ENCODE results near the gene TVP23C. TPM values are rescaled to one million over a fixed set of nuclear protein-coding genes. Genes with fewer than 3 reads are reported as not detected.

Gene TVP23C
- total RNA-seq (2022; extraction: Qiagen RNA extraction; ENCODE audit: low read depth): 7.4 to 10.5 TPM (median 9.1 TPM) in 5 replicates

GRCh38 chr17:15563375-15563857 lies at the start of gene TVP23C:
TSS of gene TVP23C (minus strand) at chr17:15563483. CDS start at chr17:15563448, 35 bp downstream.

GRCh38 chr17:15467592-15467991 lies 95.7 kb downstream of the TVP23C start, which contains the start of gene CDRT4:
TSS of gene CDRT4 (minus strand) at chr17:15467621. CDS start at chr17:15440238, 27,383 bp downstream.

Other genes starting within 250 kb of the TVP23C start
- gene TEKT3, start 221.9 kb downstream of the TVP23C start, total RNA-seq (2022; extraction: Qiagen RNA extraction; ENCODE audit: low read depth): 0.35 TPM in 1 of 5 replicates, not detected in the others
- gene CDRT4, start 95.9 kb downstream of the TVP23C start, total RNA-seq (2022; extraction: Qiagen RNA extraction; ENCODE audit: low read depth): 0.64 to 1.7 TPM (median 0.78 TPM) in 4 of 5 replicates, not detected in the other
- 2.4 to 4.2 TPM (median 3.1 TPM) in 5 replicates for gene FBXW10B, start 56.2 kb upstream of the TVP23C start, total RNA-seq (2022; extraction: Qiagen RNA extraction; ENCODE audit: low read depth)
- 247 to 294 TPM (median 260 TPM) in 5 replicates for gene TRIM16, start 120.8 kb upstream of the TVP23C start, total RNA-seq (2022; extraction: Qiagen RNA extraction; ENCODE audit: low read depth)
- 20.5 to 40.2 TPM (median 27.1 TPM) in 5 replicates for gene ZNF286A, start 136.3 kb upstream of the TVP23C start, total RNA-seq (2022; extraction: Qiagen RNA extraction; ENCODE audit: low read depth)
- gene TBC1D26, start 168.8 kb upstream of the TVP23C start, total RNA-seq (2022; extraction: Qiagen RNA extraction; ENCODE audit: low read depth): 0.06 to 0.08 TPM in 2 of 5 replicates, not detected in the others